A549 treated with DMSO at 1 μM for 4 hours (cell line): ENCODE data around the gene DSC2. TPM values are rescaled to one million over a fixed set of nuclear protein-coding genes. Genes with fewer than 3 reads are reported as not detected.

Source experiments
- total RNA-seq: library from RNA; stranded (reverse); fragments of 200-300 nt; extraction: Qiagen RNA extraction; gene quantifications from 5 replicates; pipeline ENCODE4 v1.2.3, GENCODE V29; 2022; ENCODE audit warnings: low read depth

Gene DSC2
- 1.2 to 2.0 TPM (median 1.5 TPM) in 5 replicates for total RNA-seq

GRCh38 chr18:31102025-31102684 is at the start of gene DSC2:
Gene DSC2 (minus strand): TSS chr18:31102421. CDS start chr18:31101971, 450 bp downstream.

GRCh38 chr18:31042406-31043181 is 59.6 kb downstream of the DSC2 start, which contains the start of gene DSC3:
Gene DSC3 (minus strand): TSS chr18:31042742. CDS start chr18:31042660, 82 bp downstream.

Other genes starting within 250 kb of the DSC2 start
- gene DSC3, start 59.7 kb downstream of the DSC2 start, total RNA-seq = 1.6 to 2.5 TPM (median 1.8 TPM) in 5 replicates
- gene DSC1, start 60.4 kb upstream of the DSC2 start, total RNA-seq = not detected in 5 replicates
- not detected in 5 replicates for gene DSG1, start 215.7 kb upstream of the DSC2 start, total RNA-seq